HCT116 (cell line): ENCODE data around the gene KIRREL1. TPM values are rescaled to one million over a fixed set of nuclear protein-coding genes. Genes with fewer than 3 reads are reported as not detected.

Experiments
- ATAC-seq: fragments of 200-7000 bp; cut with Tn5 transposase; 2 replicates; pipeline ENCODE4 v1.9.1; 2020; ENCODE audit warnings: mild to moderate bottlenecking, moderate library complexity
- BruUV-seq: library from RNA; stranded (reverse); fragments of 400-500 nt; replicated peaks from 2 replicates; lab custom pipeline; 2021; lab: Mats Ljungman, UMichigan
- CTCF ChIA-PET: fragments of 300-600 bp; sonication (Branson Sonifier 250); formaldehyde crosslinking; loops from one replicate; lab custom pipeline; 2021; ENCODE audit warnings: antibody characterized with exemption; lab: Charles Lee
- POLR2A ChIA-PET: fragments of 300-600, 350-600 bp; sonication (Branson Sonifier 250); formaldehyde crosslinking; loops from one replicate; lab custom pipeline; 2021; ENCODE audit warnings: antibody characterized with exemption; lab: Charles Lee
- RAD21 ChIA-PET, 2 experiments: fragments of 300-600 bp; sonication (Branson Sonifier 250); formaldehyde crosslinking; loops; one replicate each; lab custom pipeline; 2023; ENCODE audit warnings: low total read pairs in 2 of 2; ENCODE audit not compliant: uncharacterized antibody in 2 of 2, unreplicated experiment in 2 of 2, low non-redundant PET in 1 of 2; lab: Charles Lee
- DNase-seq: peaks from one replicate; pipeline ENCODE4 v3.0.0-alpha.2; 2010; ENCODE audit warnings: low read depth, low spot score
- H2AFZ ChIP-seq: fragments of 200-600 bp; shearing (Covaris generic), sonication (generic); 2 replicates; pipeline ENCODE4 v1.6.1; 2017; ENCODE audit warnings: low read depth, mixed run types, mixed read lengths, antibody characterized with exemption, low read length; ENCODE audit not compliant: poor library complexity, severe bottlenecking
- H3K27ac ChIP-seq: 2 replicates; pipeline ENCODE4 v1.5.1; 2012; ENCODE audit warnings: low read depth, low read length
- H3K27me3 ChIP-seq: fragments of 200-600 bp; sonication (generic); 2 replicates; pipeline ENCODE4 v1.6.1; 2016; ENCODE audit warnings: mixed run types, low read length, mixed read lengths; ENCODE audit not compliant: insufficient read depth
- H3K36me3 ChIP-seq, 2 experiments: fragments of 200-500 bp in 1 of 2; fragments of 200-600 bp in 1 of 2; sonication (Bioruptor generic) in 1 of 2; sonication (generic) in 1 of 2; 2 replicates each; pipeline versions ENCODE4 v1.5.1 to v1.6.1; 2014 to 2016; ENCODE audit warnings: low read length in 2 of 2, inconsistent platforms in 1 of 2, mixed read lengths in 1 of 2, mixed run types in 1 of 2; ENCODE audit not compliant: insufficient read depth in 2 of 2, control insufficient read depth in 1 of 2
- H3K4me1 ChIP-seq, 2 experiments: fragments of 200-600 bp in 1 of 2; sonication (generic) in 1 of 2; 2 replicates each; pipeline versions ENCODE4 v1.5.1 to v1.6.1; 2012 to 2017; ENCODE audit warnings: low read length in 2 of 2, inconsistent platforms in 1 of 2, mild to moderate bottlenecking in 1 of 2, mixed read lengths in 1 of 2, mixed run types in 1 of 2, moderate library complexity in 1 of 2; ENCODE audit not compliant: insufficient read depth in 2 of 2, control insufficient read depth in 1 of 2
- H3K4me2 ChIP-seq: fragments of 200-600 bp; sonication (generic); 2 replicates; pipeline ENCODE4 v1.6.1; 2017; ENCODE audit warnings: mixed run types, low read length, mixed read lengths
- H3K4me3 ChIP-seq, 2 experiments: fragments of 200-600 bp in 1 of 2; sonication (generic) in 1 of 2; replicated peaks in 1 of 2; 2 replicates each; pipeline ENCODE4 v1.5.1; 2011 to 2016; ENCODE audit warnings: low read length in 2 of 2, control low read depth in 1 of 2, low read depth in 1 of 2, mild to moderate bottlenecking in 1 of 2, mixed read lengths in 1 of 2, mixed run types in 1 of 2
- H3K79me2 ChIP-seq: fragments of 200-600 bp; sonication (generic); 2 replicates; pipeline ENCODE4 v1.6.1; 2017; ENCODE audit warnings: mild to moderate bottlenecking, mixed run types, low read length, moderate library complexity, mixed read lengths; ENCODE audit not compliant: insufficient read depth
- H3K9ac ChIP-seq: fragments of 200-600 bp; sonication (generic); 2 replicates; pipeline ENCODE4 v1.6.1; 2016; ENCODE audit warnings: low read length, mixed read lengths
- H3K9me2 ChIP-seq: fragments of 200-600 bp; sonication (generic), shearing (Covaris generic); 2 replicates; pipeline ENCODE4 v1.6.1; 2017; ENCODE audit warnings: mixed run types, mild to moderate bottlenecking, moderate library complexity; ENCODE audit not compliant: insufficient read depth
- H3K9me3 ChIP-seq, 2 experiments: fragments of 200-500 bp in 1 of 2; fragments of 200-600 bp in 1 of 2; sonication (Bioruptor generic) in 1 of 2; sonication (generic) in 1 of 2; 2 replicates each; pipeline ENCODE4 v1.6.1; 2014 to 2017; ENCODE audit warnings: low read length in 2 of 2, mixed read lengths in 2 of 2, inconsistent platforms in 1 of 2, low read depth in 1 of 2, mild to moderate bottlenecking in 1 of 2, mixed run types in 1 of 2, moderate library complexity in 1 of 2; ENCODE audit not compliant: control insufficient read depth in 1 of 2, insufficient read depth in 1 of 2
- H4K20me1 ChIP-seq: fragments of 200-600 bp; sonication (generic), shearing (Covaris generic); 2 replicates; pipeline ENCODE4 v1.6.1; 2017; ENCODE audit warnings: mixed run types, mild to moderate bottlenecking, moderate library complexity; ENCODE audit not compliant: insufficient read depth
- CBX3 ChIP-seq: IDR thresholded peaks from 2 replicates; pipeline ENCODE4 v1.6.1; 2012; ENCODE audit warnings: low read depth
- CEBPB ChIP-seq: IDR thresholded peaks from 2 replicates; pipeline ENCODE4 v1.6.1; 2012; ENCODE audit warnings: low read depth
- EGR1 ChIP-seq: IDR thresholded peaks from 2 replicates; pipeline ENCODE4 v1.6.1; 2012; ENCODE audit warnings: low read depth
- ELF1 ChIP-seq: IDR thresholded peaks from 2 replicates; pipeline ENCODE4 v1.6.1; 2012; ENCODE audit warnings: low read depth, borderline replicate concordance
- EZH2 ChIP-seq: fragments of 200-600 bp; sonication (generic); IDR thresholded peaks from 2 replicates; pipeline ENCODE4 v1.6.1; 2017; ENCODE audit warnings: antibody characterized with exemption, mixed run types
- EZH2phosphoT487 ChIP-seq: fragments of 200-600 bp; IDR thresholded peaks from 2 replicates; pipeline ENCODE4 v1.6.1; 2018; ENCODE audit warnings: antibody characterized with exemption, borderline replicate concordance
- FOSL1 ChIP-seq: IDR thresholded peaks from 2 replicates; pipeline ENCODE4 v1.6.1; 2012; ENCODE audit warnings: low read depth
- MAX ChIP-seq: IDR thresholded peaks from 2 replicates; pipeline ENCODE4 v1.6.1; 2012
- POLR2A ChIP-seq: IDR thresholded peaks from 2 replicates; pipeline ENCODE4 v1.7.0; 2011; ENCODE audit warnings: borderline replicate concordance; ENCODE audit not compliant: insufficient read depth, insufficient read length; ENCODE audit errors: extremely low read depth
- POLR2AphosphoS5 ChIP-seq: IDR thresholded peaks from 2 replicates; pipeline ENCODE4 v1.6.1; 2011; ENCODE audit warnings: mild to moderate bottlenecking, low read depth, low read length, moderate library complexity
- REST ChIP-seq: IDR thresholded peaks from 2 replicates; pipeline ENCODE4 v1.6.1; 2012; ENCODE audit warnings: low read depth
- SIN3A ChIP-seq: IDR thresholded peaks from 2 replicates; pipeline ENCODE4 v1.6.1; 2012; ENCODE audit warnings: low read depth
- SP1 ChIP-seq: IDR thresholded peaks from 2 replicates; pipeline ENCODE4 v1.6.1; 2012; ENCODE audit warnings: low read depth
- SRF ChIP-seq: IDR thresholded peaks from 2 replicates; pipeline ENCODE4 v1.6.1; 2012; ENCODE audit warnings: low read depth
- TCF7L2 ChIP-seq: IDR thresholded peaks from 2 replicates; pipeline ENCODE4 v1.7.0; 2011; ENCODE audit warnings: borderline replicate concordance, inconsistent platforms; ENCODE audit not compliant: insufficient read depth, insufficient read length; ENCODE audit errors: extremely low read depth
- ZBTB33 ChIP-seq: IDR thresholded peaks from 2 replicates; pipeline ENCODE4 v1.6.1; 2011; ENCODE audit warnings: mild to moderate bottlenecking, low read length, moderate library complexity; ENCODE audit not compliant: insufficient replicate concordance; ENCODE audit errors: extremely low read depth
- ZFX ChIP-seq: fragments of 450-650 bp; IDR thresholded peaks from 2 replicates; pipeline ENCODE4 v1.6.1; 2017
- intact Hi-C: fragments of 100-400 bp; cut with micrococcal nuclease; formaldehyde crosslinking; loops from 2 replicates; pipeline ENCODE4 v1.10.0; 2022
- total RNA-seq: library from RNA; stranded (reverse); gene quantifications from one replicate; pipeline ENCODE4 v1.2.1, GENCODE V29; 2021; ENCODE audit not compliant: unreplicated experiment

The KIRREL1 gene
- total RNA-seq, 1 experiment from 2014 or later = 20.0 TPM

GRCh38 chr1:158002022-158002630, 8.7 kb downstream of the KIRREL1 start:
- H3K4me1 ChIP-seq = peaks cover 6 to 18% of the 10 kb centered on the region in 2 experiments; a peak in 2 of 4 replicates
- no peak overlapping the region for H2AFZ ChIP-seq
- no peak overlapping the region for H3K4me2 ChIP-seq
- no TSS peak for BruUV-seq
- no peak overlapping the region for H3K9ac ChIP-seq
- intact Hi-C loops = no loop called here
- H3K27me3 ChIP-seq = no peaks in the 10 kb centered on the region
- DNase-seq (no peak), ATAC-seq (no peak)
- no peak for TF ChIP-seq ELF1
- no peak for TF ChIP-seq SRF
- TF ChIP-seq CBX3 = no peak
- TF ChIP-seq EZH2phosphoT487 = no peak
- no peak for TF ChIP-seq TCF7L2
- TF ChIP-seq POLR2AphosphoS5 = no peak
- no peak for TF ChIP-seq EZH2
- TF ChIP-seq SP1 = no peak
- no peak for TF ChIP-seq FOSL1
- TF ChIP-seq POLR2A = no peak
- TF ChIP-seq ZBTB33 = no peak
- no peak for TF ChIP-seq REST
- no peak for TF ChIP-seq SIN3A
- no peak for TF ChIP-seq ZFX
- TF ChIP-seq CEBPB = no peak
- no peak for TF ChIP-seq MAX
- TF ChIP-seq EGR1 = no peak
- RAD21 ChIA-PET = interaction anchor here in 1 of 2 experiments (0.9 kb wide), 1 partner anchor 10 kb away, joined by 3 read pairs; no protein-coding TSS in a partner anchor
- POLR2A ChIA-PET = no interaction called here
- no peak overlapping the region for H3K4me3 ChIP-seq
- H3K9me3 ChIP-seq = no peaks in the 10 kb centered on the region
- H3K9me2 ChIP-seq = no peaks in the 10 kb centered on the region
- H3K36me3 ChIP-seq = no peaks in the 10 kb centered on the region
- H3K27ac ChIP-seq = no peak overlapping the region
- CTCF ChIA-PET = interaction anchor here (0.9 to 1.1 kb wide), 3 partner anchors 10 to 119 kb away, joined by 3 read pairs; no protein-coding TSS in a partner anchor
- peaks cover 100% of the 10 kb centered on the region for H3K79me2 ChIP-seq
- no peaks in the 10 kb centered on the region for H4K20me1 ChIP-seq
